CD4-positive, alpha-beta T cell treated with Interleukin-17A for 4 hours (primary cell): ENCODE measurements around the gene KRT8.

Experiments used
- DNase-seq: peaks from one replicate; pipeline ENCODE4 v3.0.0-alpha.2; 2020; ENCODE audit warnings: mixed read lengths

The KRT8 gene

GRCh38 chr12:52925717-52926595, 21.1 kb upstream of the KRT8 start:
- no peak for DNase-seq

- no peak for DNase-seq
Measured at GRCh38 chr12:52924764-52925716, 20.2 kb upstream of the KRT8 start.

- no peak for DNase-seq
Measured at GRCh38 chr12:52921488-52922165, 16.8 kb upstream of the KRT8 start.

GRCh38 chr12:52920937-52921336, 16.1 kb upstream of the KRT8 start:
- DNase-seq, result no peak

- DNase-seq, result no peak
Measured at GRCh38 chr12:52918784-52919183, 13.9 kb upstream of the KRT8 start.

GRCh38 chr12:52918351-52918750, 13.5 kb upstream of the KRT8 start:
- no peak for DNase-seq

- DNase-seq, result no peak
Measured at GRCh38 chr12:52917800-52918199, 12.9 kb upstream of the KRT8 start.

GRCh38 chr12:52916216-52916615, 11.3 kb upstream of the KRT8 start:
- DNase-seq, result no peak

- no peak for DNase-seq
Measured at GRCh38 chr12:52915637-52916036, 10.8 kb upstream of the KRT8 start.

- DNase-seq, result no peak
Measured at GRCh38 chr12:52914576-52915121, 9.8 kb upstream of the KRT8 start.

- no peak for DNase-seq
Measured at GRCh38 chr12:52913431-52913821, 8.6 kb upstream of the KRT8 start.

GRCh38 chr12:52912711-52913430, 8.0 kb upstream of the KRT8 start:
- no peak for DNase-seq

- no peak for DNase-seq
Measured at GRCh38 chr12:52910248-52910883, 5.5 kb upstream of the KRT8 start.

GRCh38 chr12:52909796-52910195, 4.9 kb upstream of the KRT8 start:
- no peak for DNase-seq

- no peak for DNase-seq
Measured at GRCh38 chr12:52909331-52909730, 4.5 kb upstream of the KRT8 start.

- DNase-seq, result no peak
Measured at GRCh38 chr12:52907092-52907810, 2.4 kb upstream of the KRT8 start.

GRCh38 chr12:52906191-52906601, 1.3 kb upstream of the KRT8 start:
- DNase-seq, result no peak

GRCh38 chr12:52903855-52904508, 894 bp downstream of the KRT8 start:
- DNase-seq, result peak; percentile 62

GRCh38 chr12:52903285-52903854, 1.5 kb downstream of the KRT8 start:
- peak; percentile 54 for DNase-seq
